NCI-H748 (cell line): Measurements from ENCODE around the gene PAX7.
"Not testable (repeated sequence)": the region's sequence is repeated elsewhere in the genome, so short reads cannot be mapped to it uniquely, and the experiment has no call there.

Experiments used
- DNase-seq: peaks from one replicate; lab custom pipeline; 2025; ENCODE audit not compliant: unreplicated experiment; lab: John Stamatoyannopoulos, UW

PAX7 gene

GRCh38 chr1:18630511-18631495 is at the start of gene PAX7:
Gene PAX7, plus strand, starts transcription at chr1:18630846. Its CDS starts 758 bp downstream, at chr1:18631604.
- DNase-seq: peak; percentile 7

GRCh38 chr1:18581420-18581880 is 49.2 kb upstream of the PAX7 start:
- DNase-seq: peak; percentile 18

DNA sequence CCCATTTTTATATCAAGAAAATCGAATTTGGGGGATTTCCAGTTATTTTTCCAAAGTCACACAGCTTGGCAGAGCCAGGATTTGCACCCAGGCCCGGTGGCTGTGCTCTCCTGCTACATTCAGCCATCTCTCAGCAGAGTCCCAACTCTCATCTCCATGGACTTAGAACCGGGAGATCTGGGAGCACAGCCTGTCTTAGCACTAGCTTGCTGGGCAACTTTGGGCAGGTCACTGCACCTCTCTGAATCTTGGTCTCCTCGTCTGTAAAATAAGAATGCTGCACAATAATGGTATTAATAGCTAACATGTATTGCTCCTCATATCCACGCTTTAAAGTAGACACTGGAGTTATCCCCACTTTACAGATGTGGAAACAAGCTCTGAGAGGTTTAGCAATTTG is 47.8 kb upstream of the PAX7 start:
- no peak for DNase-seq

GRCh38 chr1:18583326-18583941 is 47.2 kb upstream of the PAX7 start:
- DNase-seq: no peak

GRCh38 chr1:18586016-18586415 is 44.6 kb upstream of the PAX7 start:
- DNase-seq: not testable (repeated sequence)

DNA sequence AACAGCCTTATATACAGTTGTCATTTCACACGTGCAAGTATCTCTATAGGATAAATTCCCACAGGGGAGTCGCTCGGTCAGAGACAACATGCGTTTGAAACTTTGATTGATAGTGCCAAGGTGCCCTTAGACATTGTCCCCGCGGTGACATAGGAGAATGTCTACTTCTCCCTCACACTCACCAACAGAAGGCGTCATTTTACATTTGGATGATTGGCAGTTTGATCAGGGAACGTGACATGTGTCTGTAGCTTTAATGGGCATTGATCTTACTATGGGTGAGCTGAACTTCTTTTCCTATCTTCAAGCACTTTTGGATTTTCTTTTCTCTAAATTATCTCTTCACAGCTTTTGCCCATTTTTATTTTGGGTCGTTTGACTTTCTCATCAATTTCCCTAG is 42.6 kb upstream of the PAX7 start:
- DNase-seq: no peak

GRCh38 chr1:18592368-18592767 is 38.3 kb upstream of the PAX7 start:
- DNase-seq: no peak

DNA sequence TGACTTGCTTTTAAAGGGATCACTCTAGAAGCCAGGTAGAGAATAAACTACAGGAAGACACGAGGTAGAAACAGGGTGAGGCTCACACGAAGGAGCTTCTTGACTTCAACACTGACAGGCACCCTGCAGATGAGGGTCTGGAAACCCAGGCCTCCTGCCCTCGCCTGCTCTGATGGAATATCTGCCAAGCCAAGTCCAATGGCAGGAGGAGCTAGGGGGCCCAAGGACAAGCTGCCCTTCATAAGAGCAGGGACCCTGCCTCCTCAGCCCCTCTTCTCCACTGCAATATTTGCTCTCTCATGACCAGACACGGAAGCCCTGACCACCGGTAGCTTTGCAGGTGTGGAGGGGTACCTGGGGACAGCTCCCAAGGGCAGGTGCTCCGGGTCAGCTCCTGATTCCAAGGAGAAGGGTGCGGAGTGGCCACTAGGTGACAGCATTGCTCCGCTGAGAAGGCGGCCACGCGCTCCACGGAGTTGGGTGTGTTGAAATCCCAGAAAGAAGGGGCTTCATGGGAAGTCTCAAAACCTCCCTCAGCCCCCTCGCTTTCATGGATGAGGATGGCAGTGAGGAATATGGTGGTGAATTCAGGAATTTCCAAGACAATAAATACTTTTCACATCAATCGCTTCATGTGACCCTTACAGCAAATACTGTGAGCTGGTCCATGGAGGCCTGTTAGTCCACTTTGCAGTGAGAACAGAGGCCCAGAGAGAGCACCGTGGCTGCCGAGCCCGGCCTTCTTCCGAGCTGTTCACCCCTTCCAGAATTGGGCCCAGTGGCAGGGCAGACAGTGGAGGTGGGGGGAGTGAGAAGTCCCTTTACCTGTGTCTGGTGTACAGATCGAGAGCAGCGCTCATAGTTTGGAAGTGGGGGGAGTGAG is 33.2 kb upstream of the PAX7 start:
- DNase-seq: peak; percentile 23

- DNase-seq: no peak
These were observed 31.6 kb upstream of the PAX7 start for GRCh38 chr1:18599086-18599485.

DNA sequence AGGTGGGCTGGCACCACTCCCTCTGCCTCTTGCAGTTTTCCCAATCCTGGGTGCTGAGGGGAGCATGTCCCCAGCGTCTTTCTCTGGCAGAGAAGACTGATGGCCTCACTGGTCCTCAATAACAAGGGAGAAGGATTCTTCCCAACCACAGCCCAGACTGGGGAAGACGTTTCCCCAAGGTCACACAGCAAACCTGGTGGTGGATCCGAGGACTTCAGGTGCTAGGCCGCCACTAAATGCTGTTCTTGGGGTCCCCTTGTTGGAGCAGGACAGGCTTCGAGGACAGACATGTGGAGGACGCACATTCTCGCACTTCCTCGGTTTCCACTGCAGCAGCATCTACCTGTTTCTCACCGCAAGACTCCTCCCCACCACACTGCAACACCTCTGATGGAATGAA is 30.9 kb upstream of the PAX7 start:
- no peak for DNase-seq

- peak; percentile 8 for DNase-seq
These were observed 28.0 kb upstream of the PAX7 start for GRCh38 chr1:18602533-18603211.

DNA sequence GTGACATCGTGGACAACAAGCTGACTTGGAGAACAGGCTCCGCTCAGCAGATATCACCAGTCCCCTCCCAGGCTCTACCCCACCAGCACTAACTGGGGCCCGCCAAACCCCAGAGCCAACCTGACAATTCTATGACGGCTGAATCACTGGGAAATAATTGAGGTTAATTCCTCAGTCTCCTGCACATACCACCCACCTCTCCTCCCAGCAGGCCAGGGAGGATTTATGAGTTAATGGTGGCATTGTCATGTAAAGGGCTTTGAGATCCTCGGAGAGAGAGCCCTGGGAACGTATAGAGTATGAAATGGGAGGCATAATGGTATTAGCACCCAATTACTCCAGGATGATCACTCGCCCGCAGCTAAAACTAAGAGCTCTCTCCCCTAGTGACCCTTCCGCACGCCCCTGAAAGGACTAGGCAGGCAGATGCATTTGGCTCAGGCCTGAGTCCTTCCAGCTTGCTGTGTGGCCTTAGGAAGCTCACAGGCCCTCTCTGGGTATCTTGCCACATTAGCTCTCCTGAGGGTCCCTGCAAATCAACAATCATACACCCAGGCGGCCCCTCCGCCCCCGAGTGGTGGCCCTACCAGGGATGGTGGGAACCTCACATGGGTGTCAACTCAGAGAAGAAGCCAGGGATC is 27.3 kb upstream of the PAX7 start:
- no peak for DNase-seq

DNA sequence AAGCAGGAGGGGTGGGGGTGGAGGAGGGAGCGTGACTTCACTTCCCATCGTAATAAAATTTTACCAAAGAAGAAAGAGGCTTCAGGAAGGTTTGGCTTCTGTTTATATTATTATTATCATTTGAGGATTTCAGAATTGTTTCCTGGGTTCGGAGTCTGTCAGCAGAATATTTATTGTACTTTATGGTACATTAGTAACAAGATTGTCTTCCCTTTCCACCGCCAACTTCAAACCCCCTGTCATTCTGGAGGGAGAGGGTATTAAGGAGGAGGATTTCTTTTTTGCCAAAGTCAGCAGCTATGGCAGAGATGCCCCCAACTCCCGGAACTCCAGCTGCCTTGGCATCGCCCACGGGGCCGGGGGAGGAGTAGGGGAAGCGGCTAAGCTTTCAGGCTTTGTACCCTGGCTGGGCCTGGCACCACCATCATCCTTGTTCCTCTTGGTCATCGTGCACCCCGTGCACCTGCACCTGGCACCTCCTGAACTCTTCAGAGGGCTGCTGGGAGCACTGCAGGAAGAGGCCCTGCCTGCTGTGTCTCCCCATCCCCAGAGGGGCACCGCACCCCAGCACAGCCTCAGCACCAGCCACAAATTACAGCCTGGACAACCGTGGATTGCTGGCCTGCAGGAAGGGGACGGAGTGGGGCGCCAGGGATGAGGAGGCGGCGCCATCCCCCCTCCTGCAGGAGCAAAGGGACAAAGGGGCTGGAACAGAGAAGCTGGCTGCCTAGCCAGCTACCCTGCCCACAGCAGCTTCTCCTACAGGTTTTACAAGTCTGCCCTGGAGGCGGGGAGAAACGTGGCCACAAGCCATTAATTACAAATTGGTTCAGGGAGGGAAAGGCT is 24.0 kb upstream of the PAX7 start:
- no peak for DNase-seq

GRCh38 chr1:18607289-18607760 is 23.3 kb upstream of the PAX7 start:
- DNase-seq: no peak

DNA sequence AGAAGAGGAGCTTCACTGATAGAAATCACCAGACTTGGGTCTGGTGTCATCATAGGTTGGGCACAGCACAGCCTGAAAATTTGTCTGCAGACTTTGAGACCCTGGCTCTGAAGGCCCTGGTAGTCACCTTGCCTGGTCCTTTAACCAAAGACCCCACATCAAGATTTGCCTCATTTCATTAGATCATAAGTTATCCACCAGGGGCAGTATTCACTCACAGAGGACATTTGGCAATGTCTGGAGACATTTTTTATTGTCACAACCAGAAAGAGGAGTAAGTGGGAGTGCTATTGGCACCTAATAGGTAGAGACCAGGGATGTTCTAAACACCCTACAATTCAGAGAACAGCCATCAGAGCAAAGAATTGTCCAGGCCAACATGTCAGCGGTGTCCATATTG is 22.1 kb upstream of the PAX7 start:
- no peak for DNase-seq

- no peak for DNase-seq
These were observed 19.3 kb upstream of the PAX7 start for GRCh38 chr1:18611311-18611710.

DNA sequence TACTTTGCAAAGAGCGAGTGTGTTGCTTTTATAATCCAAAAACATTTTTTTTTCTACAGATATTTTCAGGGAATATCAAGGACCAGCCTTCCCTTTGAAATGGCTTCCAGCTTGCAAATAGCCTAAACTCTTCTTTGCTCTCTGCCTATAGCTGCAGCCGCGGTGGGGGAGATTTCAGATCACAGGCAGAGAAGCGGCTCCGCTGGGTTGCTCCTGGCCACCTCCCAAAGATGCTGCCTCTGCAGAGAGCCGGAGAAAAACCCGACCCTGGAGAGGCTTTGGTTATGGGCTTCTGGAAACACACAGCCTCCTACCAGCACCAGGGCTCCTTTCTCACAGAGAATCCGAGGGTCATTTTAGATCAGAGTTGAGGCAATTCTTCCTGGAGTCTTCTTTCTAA is 18.6 kb upstream of the PAX7 start:
- no peak for DNase-seq

DNA sequence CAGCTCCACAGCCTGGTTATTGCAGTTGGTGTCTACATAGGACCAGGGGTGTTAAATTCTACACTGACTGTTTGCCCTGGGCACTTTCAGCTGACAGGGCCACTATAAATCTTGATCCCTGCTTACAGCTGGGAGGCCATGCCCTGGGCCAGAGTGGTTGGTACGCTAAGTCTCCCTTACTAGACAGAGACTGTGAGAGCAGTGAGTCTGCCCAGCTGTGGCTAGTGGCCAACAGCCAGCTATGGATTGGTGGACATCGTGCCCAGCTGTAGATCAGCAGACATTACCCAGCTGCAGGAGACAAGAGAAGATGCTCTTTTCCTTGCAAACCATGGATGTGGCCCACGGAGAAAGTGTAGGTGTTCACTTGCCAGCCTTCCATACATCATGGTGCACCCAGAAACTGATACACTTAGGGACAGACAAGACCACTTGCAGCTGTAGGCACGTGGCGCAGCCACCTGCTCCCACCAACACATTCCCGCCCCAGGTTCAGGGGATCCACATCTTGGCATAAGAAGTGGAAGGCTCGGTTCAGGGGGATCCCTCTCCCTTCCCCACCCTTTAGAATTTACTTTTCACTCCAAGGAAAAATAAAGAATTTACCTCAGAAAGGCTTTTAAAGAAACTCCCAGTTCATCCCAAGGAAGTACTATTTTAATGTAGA is 16.4 kb upstream of the PAX7 start:
- DNase-seq: no peak
